ENCODE measurements around the gene RPL35.

DNA sequence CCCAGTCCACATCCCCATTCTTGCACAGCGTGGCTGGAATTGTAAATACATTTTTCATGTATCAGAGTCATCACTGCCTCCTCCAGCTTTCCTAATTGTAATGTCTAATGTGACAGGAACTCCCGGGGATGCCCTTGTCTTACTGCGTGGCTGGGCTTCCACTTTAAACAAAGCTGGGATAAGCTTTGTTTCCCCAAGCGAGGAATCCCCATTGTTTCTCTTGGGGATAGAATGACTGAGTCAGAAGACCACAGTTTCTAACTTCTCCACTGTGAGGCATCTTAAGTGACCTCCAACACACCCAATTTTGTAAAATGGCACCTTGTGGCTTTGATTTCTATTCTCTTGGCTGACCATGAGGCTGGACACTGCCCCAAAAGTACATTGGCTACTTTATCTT lies 22.6 kb upstream of the RPL35 start:
- TF ChIP-seq, protein P1, sequence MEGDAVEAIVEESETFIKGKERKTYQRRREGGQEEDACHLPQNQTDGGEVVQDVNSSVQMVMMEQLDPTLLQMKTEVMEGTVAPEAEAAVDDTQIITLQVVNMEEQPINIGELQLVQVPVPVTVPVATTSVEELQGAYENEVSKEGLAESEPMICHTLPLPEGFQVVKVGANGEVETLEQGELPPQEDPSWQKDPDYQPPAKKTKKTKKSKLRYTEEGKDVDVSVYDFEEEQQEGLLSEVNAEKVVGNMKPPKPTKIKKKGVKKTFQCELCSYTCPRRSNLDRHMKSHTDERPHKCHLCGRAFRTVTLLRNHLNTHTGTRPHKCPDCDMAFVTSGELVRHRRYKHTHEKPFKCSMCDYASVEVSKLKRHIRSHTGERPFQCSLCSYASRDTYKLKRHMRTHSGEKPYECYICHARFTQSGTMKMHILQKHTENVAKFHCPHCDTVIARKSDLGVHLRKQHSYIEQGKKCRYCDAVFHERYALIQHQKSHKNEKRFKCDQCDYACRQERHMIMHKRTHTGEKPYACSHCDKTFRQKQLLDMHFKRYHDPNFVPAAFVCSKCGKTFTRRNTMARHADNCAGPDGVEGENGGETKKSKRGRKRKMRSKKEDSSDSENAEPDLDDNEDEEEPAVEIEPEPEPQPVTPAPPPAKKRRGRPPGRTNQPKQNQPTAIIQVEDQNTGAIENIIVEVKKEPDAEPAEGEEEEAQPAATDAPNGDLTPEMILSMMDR (IDR thresholded peaks at IDR 0.05) = no peak
- no peak for TF ChIP-seq POLR2A (IDR thresholded peaks at IDR 0.05)
